HG02938 (cell line): ENCODE measurements around the gene PRDM4.
"Not testable (repeated sequence)": the region's sequence is repeated elsewhere in the genome, so short reads cannot be mapped to it uniquely, and the experiment has no call there.

Experiments used
- ATAC-seq: cut with Tn5 transposase; IDR thresholded peaks from one replicate; pipeline ENCODE4 v1.9.1; 2021; ENCODE audit warnings: mild to moderate bottlenecking, moderate library complexity; ENCODE audit not compliant: unreplicated experiment

The PRDM4 gene

GRCh38 chr12:107702106-107702505 lies 58.8 kb downstream of the PRDM4 start:
- ATAC-seq: no peak

GRCh38 chr12:107695772-107696171 lies 65.2 kb downstream of the PRDM4 start:
- not testable (repeated sequence) for ATAC-seq

GRCh38 chr12:107685360-107686248 lies 75.3 kb downstream of the PRDM4 start, which contains the start of gene PWP1:
PWP1 (plus strand) TSS chr12:107685799; CDS start chr12:107685900, 101 bp downstream.
- peak; percentile 83 for ATAC-seq

GRCh38 chr12:107684990-107685359 lies 76.0 kb downstream of the PRDM4 start:
- no peak for ATAC-seq

- ATAC-seq: no peak
Observed at GRCh38 chr12:107684029-107684795, 76.7 kb downstream of the PRDM4 start.
